Activated CD8-positive, alpha-beta memory T cell treated with anti-CD3 and anti-CD28 coated beads, Interleukin-2, amount 50 U/mL, for 24 hours (primary cell): ENCODE results near the gene ADA.
"Not testable (repeated sequence)": the region's sequence is repeated elsewhere in the genome, so short reads cannot be mapped to it uniquely, and the experiment has no call there.

ENCODE experiments used
- DNase-seq: peaks from one replicate; pipeline ENCODE4 v3.0.0-alpha.2; 2020; ENCODE audit errors: extremely low read depth

Gene ADA

GRCh38 chr20:44599715-44600114 is 51.8 kb downstream of the ADA start:
- DNase-seq = no peak

- no peak for DNase-seq
Measured at GRCh38 chr20:44598423-44599305, 52.8 kb downstream of the ADA start.

- DNase-seq = no peak
Measured at GRCh38 chr20:44597930-44598329, 53.6 kb downstream of the ADA start.

- no peak for DNase-seq
Measured at GRCh38 chr20:44597516-44597915, 54.0 kb downstream of the ADA start.

GRCh38 chr20:44596876-44597275 is 54.6 kb downstream of the ADA start:
- DNase-seq = no peak

GRCh38 chr20:44596010-44596409 is 55.5 kb downstream of the ADA start:
- DNase-seq = no peak

- no peak for DNase-seq
Measured at GRCh38 chr20:44594730-44595129, 56.8 kb downstream of the ADA start.

GRCh38 chr20:44593751-44594150 is 57.7 kb downstream of the ADA start:
- no peak for DNase-seq

GRCh38 chr20:44592366-44592765 is 59.1 kb downstream of the ADA start:
- no peak for DNase-seq

GRCh38 chr20:44590980-44591778 is 60.3 kb downstream of the ADA start:
- no peak for DNase-seq

GRCh38 chr20:44589537-44589936 is 62.0 kb downstream of the ADA start:
- DNase-seq = no peak

GRCh38 chr20:44588321-44588720 is 63.2 kb downstream of the ADA start:
- DNase-seq = not testable (repeated sequence)

GRCh38 chr20:44587035-44587980 is 64.2 kb downstream of the ADA start:
- DNase-seq = no peak

- DNase-seq = no peak
Measured at GRCh38 chr20:44586289-44586911, 65.1 kb downstream of the ADA start.

GRCh38 chr20:44585057-44585963 is 66.2 kb downstream of the ADA start:
- no peak for DNase-seq

GRCh38 chr20:44584162-44584561 is 67.3 kb downstream of the ADA start:
- no peak for DNase-seq

- DNase-seq = no peak
Measured at GRCh38 chr20:44583157-44583556, 68.3 kb downstream of the ADA start.

- DNase-seq = no peak
Measured at GRCh38 chr20:44582311-44583025, 69.0 kb downstream of the ADA start, which contains the start of gene PKIG. TSS of gene PKIG (plus strand) at chr20:44582579. CDS start at chr20:44614557, 31,978 bp downstream.

GRCh38 chr20:44581515-44581914 is 70.0 kb downstream of the ADA start:
- no peak for DNase-seq
